IMR-90 (cell line): ENCODE data around the gene TAS2R19. TPM values are rescaled to one million over a fixed set of nuclear protein-coding genes. Genes with fewer than 3 reads are reported as not detected.
"Not testable (repeated sequence)": the region's sequence is repeated elsewhere in the genome, so short reads cannot be mapped to it uniquely, and the experiment has no call there.

Source experiments
- ATAC-seq: fragments of 200-7000 bp; cut with Tn5 transposase; 2 replicates; pipeline ENCODE4 v1.9.1; 2020; ENCODE audit warnings: low read depth, mild to moderate bottlenecking, moderate library complexity
- BruUV-seq: library from RNA; stranded (reverse); fragments of 400-500 nt; replicated peaks from 2 replicates; lab custom pipeline; 2021; lab: Mats Ljungman, UMichigan
- CTCF ChIA-PET: fragments of 300-600 bp; formaldehyde crosslinking; extraction: SDS; loops from one replicate; lab custom pipeline; 2021; ENCODE audit warnings: antibody characterized with exemption; lab: Yijun Ruan, JAX
- POLR2A ChIA-PET: fragments of 300-600 bp; sonication (Branson Sonifier 250); formaldehyde crosslinking; loops from one replicate; lab custom pipeline; 2022; ENCODE audit warnings: antibody characterized with exemption; ENCODE audit not compliant: unreplicated experiment; lab: Charles Lee
- DNase-seq: peaks from one replicate; pipeline ENCODE4 v3.0.0; 2013
- H2AFZ ChIP-seq: replicated peaks from 2 replicates; pipeline ENCODE3; 2013; ENCODE audit warnings: low read length, mild to moderate bottlenecking; ENCODE audit not compliant: poor library complexity
- H2AK5ac ChIP-seq: 2 replicates; pipeline ENCODE4 v1.6.1; 2013; ENCODE audit warnings: low read depth, low read length, inconsistent platforms
- H2AK9ac ChIP-seq: replicated peaks from 2 replicates; pipeline ENCODE3; 2013; ENCODE audit warnings: mild to moderate bottlenecking, low read depth, low read length, moderate library complexity; ENCODE audit not compliant: poor library complexity
- H2BK120ac ChIP-seq: 2 replicates; pipeline ENCODE4 v1.6.1; 2013; ENCODE audit warnings: low read depth, low read length, inconsistent platforms
- H2BK15ac ChIP-seq: 3 replicates; pipeline ENCODE4 v1.6.1; 2013; ENCODE audit warnings: low read depth, low read length, inconsistent platforms
- H2BK20ac ChIP-seq: 2 replicates; pipeline ENCODE4 v1.6.1; 2013; ENCODE audit warnings: low read depth, mild to moderate bottlenecking, inconsistent platforms, low read length, moderate library complexity
- H2BK5ac ChIP-seq: 2 replicates; pipeline ENCODE4 v1.6.1; 2013; ENCODE audit warnings: mild to moderate bottlenecking, low read depth, low read length, inconsistent platforms; ENCODE audit not compliant: poor library complexity, severe bottlenecking
- H3K14ac ChIP-seq: replicated peaks from 2 replicates; pipeline ENCODE4 v1.6.1; 2013; ENCODE audit warnings: low read depth, low read length, inconsistent platforms
- H3K18ac ChIP-seq: 2 replicates; pipeline ENCODE4 v1.6.1; 2013; ENCODE audit warnings: low read depth, low read length, control low read depth
- H3K23ac ChIP-seq: 2 replicates; pipeline ENCODE4 v1.6.1; 2013; ENCODE audit warnings: low read depth, low read length, inconsistent platforms
- H3K27ac ChIP-seq: 2 replicates; pipeline ENCODE4 v1.5.1; 2013; ENCODE audit warnings: mild to moderate bottlenecking, control low read depth, low read length; ENCODE audit not compliant: insufficient read depth
- H3K27me3 ChIP-seq: 2 replicates; pipeline ENCODE4 v1.6.1; 2013; ENCODE audit warnings: low read length; ENCODE audit not compliant: control insufficient read depth, insufficient read depth
- H3K36me3 ChIP-seq: 2 replicates; pipeline ENCODE4 v1.6.1; 2013; ENCODE audit warnings: low read length, mixed read lengths; ENCODE audit not compliant: control insufficient read depth, insufficient read depth
- H3K4ac ChIP-seq: 2 replicates; pipeline ENCODE4 v1.6.1; 2013; ENCODE audit warnings: low read depth, low read length, inconsistent platforms
- H3K4me1 ChIP-seq: 2 replicates; pipeline ENCODE4 v1.6.1; 2013; ENCODE audit warnings: low read length, mixed read lengths; ENCODE audit not compliant: control insufficient read depth, insufficient read depth
- H3K4me2 ChIP-seq: 2 replicates; pipeline ENCODE4 v1.6.1; 2013; ENCODE audit warnings: low read depth, mild to moderate bottlenecking, control low read depth, low read length, moderate library complexity
- H3K4me3 ChIP-seq: 2 replicates; pipeline ENCODE4 v1.5.1; 2013; ENCODE audit warnings: low read depth, mild to moderate bottlenecking, control low read depth, low read length, moderate library complexity; ENCODE audit not compliant: insufficient read depth
- H3K56ac ChIP-seq: 2 replicates; pipeline ENCODE4 v1.6.1; 2013; ENCODE audit warnings: low read length, inconsistent platforms; ENCODE audit not compliant: insufficient read depth; ENCODE audit errors: extremely low read depth
- H3K79me1 ChIP-seq, 2 experiments: 2 replicates each; pipeline ENCODE4 v1.6.1; 2013; ENCODE audit warnings: low read length in 2 of 2, inconsistent platforms in 1 of 2, low read depth in 1 of 2
- H3K9ac ChIP-seq: 2 replicates; pipeline ENCODE4 v1.6.1; 2013; ENCODE audit warnings: low read depth, low read length, control low read depth
- H3K9me1 ChIP-seq: 2 replicates; pipeline ENCODE4 v1.6.1; 2013; ENCODE audit warnings: low read length, inconsistent platforms; ENCODE audit not compliant: insufficient read depth
- H3K9me3 ChIP-seq: 2 replicates; pipeline ENCODE4 v1.6.1; 2013; ENCODE audit warnings: low read length; ENCODE audit not compliant: control insufficient read depth, insufficient read depth
- H4K20me1 ChIP-seq: 2 replicates; pipeline ENCODE4 v1.6.1; 2013; ENCODE audit warnings: low read length, inconsistent platforms; ENCODE audit not compliant: insufficient read depth
- H4K5ac ChIP-seq: 2 replicates; pipeline ENCODE4 v1.6.1; 2013; ENCODE audit warnings: mild to moderate bottlenecking, low read depth, low read length, control low read depth
- H4K8ac ChIP-seq, 2 experiments: 2 replicates each; pipeline ENCODE4 v1.6.1; 2013; ENCODE audit warnings: low read depth in 2 of 2, low read length in 2 of 2, control low read depth in 1 of 2, inconsistent platforms in 1 of 2
- H4K91ac ChIP-seq: 2 replicates; pipeline ENCODE4 v1.6.1; 2013; ENCODE audit warnings: low read depth, low read length, inconsistent platforms; ENCODE audit not compliant: insufficient read depth
- WGBS, 2 experiments: methylation state at CpG; one replicate each; pipeline versions ENCODE4 v1.1.5 to v1.1.7; 2013; ENCODE audit warnings: missing lambda C conversion rate in 2 of 2; ENCODE audit not compliant: insufficient read length in 1 of 2; ENCODE audit errors: extremely low coverage in 2 of 2; 5-methylcytosine and 5-hydroxymethylcytosine counted together
- dilution Hi-C: fragments of 300-500 bp; cut with HindIII; formaldehyde crosslinking; loops from one replicate; pipeline ENCODE4 v1.14.3; 2018; ENCODE audit warnings: low sequenced_read_pairs; ENCODE audit not compliant: unreplicated experiment
- in situ Hi-C: fragments of 300-500 bp; cut with MboI; formaldehyde crosslinking; loops from 3 replicates; pipeline ENCODE4 v1.14.3; 2019; ENCODE audit warnings: low sequenced_read_pairs, inconsistent platforms, mixed read lengths
- intact Hi-C: fragments of 100-400 bp; cut with micrococcal nuclease; formaldehyde crosslinking; loops from 2 replicates; pipeline ENCODE4 v1.10.0; 2022
- polyA plus RNA-seq, 3 experiments: library from polyadenylated mRNA; depleted of rRNA; stranded (reverse); fragments of >200 nt; gene quantifications; 2 replicates each; pipeline ENCODE4 v1.2.3, GENCODE V29; 2012; ENCODE audit warnings: low replicate concordance in 1 of 3
- total RNA-seq: library from RNA; depleted of rRNA; stranded (reverse); fragments of >200 nt; gene quantifications from 2 replicates; pipeline ENCODE4 v1.2.3, GENCODE V29; 2012

The TAS2R19 gene
- total and polyA plus RNA-seq, 2 of the 4 experiments (the other 2 are of a cell fraction) = 0.24 to 5.0 TPM

GRCh38 chr12:11033959-11034358 lies 11.5 kb upstream of the TAS2R19 start:
- dilution Hi-C loops, DNase-seq, H2AK9ac ChIP-seq, H4K91ac ChIP-seq, H2BK5ac ChIP-seq, H3K4ac ChIP-seq, H3K79me1 ChIP-seq, H3K9me1 ChIP-seq, H4K20me1 ChIP-seq, H4K8ac ChIP-seq, H3K56ac ChIP-seq, H2BK120ac ChIP-seq, H3K9me3 ChIP-seq, in situ Hi-C loops, H3K14ac ChIP-seq, H2AK5ac ChIP-seq, POLR2A ChIA-PET, H2BK20ac ChIP-seq, H3K18ac ChIP-seq, CTCF ChIA-PET, H3K27me3 ChIP-seq, H2BK15ac ChIP-seq, H3K9ac ChIP-seq, H3K4me1 ChIP-seq, H3K36me3 ChIP-seq, H3K23ac ChIP-seq, ATAC-seq, H3K4me2 ChIP-seq, BruUV-seq, intact Hi-C loops, H2AFZ ChIP-seq, H4K5ac ChIP-seq, H3K4me3 ChIP-seq, H3K27ac ChIP-seq: not testable (repeated sequence)
- no CpG with 5 or more reads among the region's 3 CpGs for WGBS, 2 experiments
